Neural cell (in vitro differentiated cells): Measurements from ENCODE around the gene ROBO1. TPM values are rescaled to one million over a fixed set of nuclear protein-coding genes. Genes with fewer than 3 reads are reported as not detected.
A peak's percentile ranks its signal among the peaks of the same experiment; 100 is the strongest.

Experiments used
- H2AFZ ChIP-seq: fragments of 200-600, 300-800 bp; sonication (generic), shearing (Covaris generic); 2 replicates; pipeline ENCODE4 v1.6.0; 2014; ENCODE audit warnings: low read depth, mild to moderate bottlenecking, antibody characterized with exemption, low read length, moderate library complexity
- H3F3A ChIP-seq: fragments of 200-600 bp; shearing (Covaris generic); 2 replicates; pipeline ENCODE4 v1.6.1; 2016; ENCODE audit warnings: mild to moderate bottlenecking, moderate library complexity, mixed read lengths, antibody characterized with exemption, low read length; ENCODE audit not compliant: insufficient read depth, poor library complexity, severe bottlenecking
- H3K27ac ChIP-seq: fragments of 200-600, 300-800 bp; sonication (generic), shearing (Covaris generic); 2 replicates; pipeline ENCODE4 v1.5.1; 2014; ENCODE audit warnings: mild to moderate bottlenecking, low read length, moderate library complexity
- H3K27me3 ChIP-seq: fragments of 300-800, 200-600 bp; sonication (generic), shearing (Covaris generic); 2 replicates; pipeline ENCODE4 v1.6.0; 2014; ENCODE audit warnings: mild to moderate bottlenecking, low read depth, low read length, moderate library complexity; ENCODE audit not compliant: insufficient read depth
- H3K36me3 ChIP-seq: fragments of 300-800, 200-600 bp; sonication (generic), shearing (Covaris generic); 2 replicates; pipeline ENCODE4 v1.5.1; 2014; ENCODE audit warnings: mild to moderate bottlenecking, antibody characterized with exemption, low read length, moderate library complexity; ENCODE audit not compliant: insufficient read depth
- H3K4me2 ChIP-seq: fragments of 300-800, 200-600 bp; sonication (generic), shearing (Covaris generic); 2 replicates; pipeline ENCODE4 v1.6.0; 2014; ENCODE audit warnings: mild to moderate bottlenecking, low read length
- H3K4me3 ChIP-seq: fragments of 300-800, 200-600 bp; sonication (generic), shearing (Covaris generic); 2 replicates; pipeline ENCODE4 v1.5.1; 2014; ENCODE audit warnings: mild to moderate bottlenecking, low read length, moderate library complexity
- H3K79me2 ChIP-seq: fragments of 200-600 bp; shearing (Covaris generic); replicated peaks from 2 replicates; pipeline ENCODE4 v1.6.0; 2014; ENCODE audit warnings: mild to moderate bottlenecking, low read length, moderate library complexity; ENCODE audit not compliant: insufficient read depth
- H3K9ac ChIP-seq: fragments of 300-800, 200-600 bp; sonication (generic), shearing (Covaris generic); 2 replicates; pipeline ENCODE4 v1.6.1; 2016; ENCODE audit warnings: mild to moderate bottlenecking, low read length, mixed read lengths
- H3K9me2 ChIP-seq: fragments of 200-600 bp; shearing (Covaris generic); 2 replicates; pipeline ENCODE4 v1.6.1; 2016; ENCODE audit warnings: mild to moderate bottlenecking, low read length, mixed read lengths; ENCODE audit not compliant: insufficient read depth
- H3K9me3 ChIP-seq: fragments of 200-600, 300-800 bp; sonication (generic), shearing (Covaris generic); 2 replicates; pipeline ENCODE4 v1.6.1; 2016; ENCODE audit warnings: mild to moderate bottlenecking, mixed run types, low read length, moderate library complexity, mixed read lengths
- H4K20me1 ChIP-seq: fragments of 200-600 bp; shearing (Covaris generic); 2 replicates; pipeline ENCODE4 v1.6.1; 2016; ENCODE audit warnings: mild to moderate bottlenecking, mixed run types; ENCODE audit not compliant: insufficient read depth
- CTCF ChIP-seq: fragments of 450-650 bp; IDR thresholded peaks from 2 replicates; pipeline ENCODE4 v1.5.1; 2014; ENCODE audit warnings: antibody characterized with exemption, mild to moderate bottlenecking, moderate library complexity; ENCODE audit not compliant: poor library complexity, severe bottlenecking
- EP300 ChIP-seq: fragments of 450-650 bp; conservative IDR thresholded peaks from 2 replicates; pipeline ENCODE4 v1.6.1; 2014; ENCODE audit warnings: antibody characterized with exemption, mild to moderate bottlenecking, moderate library complexity; ENCODE audit not compliant: poor library complexity, severe bottlenecking
- EZH2 ChIP-seq: fragments of 200-600, 300-800 bp; shearing (Covaris generic), sonication (generic); IDR thresholded peaks from 2 replicates; pipeline ENCODE4 v1.6.1; 2014; ENCODE audit warnings: antibody characterized with exemption, low read length, borderline replicate concordance, mild to moderate bottlenecking; ENCODE audit not compliant: insufficient read depth, poor library complexity, severe bottlenecking
- MXI1 ChIP-seq: fragments of 450-650 bp; conservative IDR thresholded peaks from 2 replicates; pipeline ENCODE4 v1.6.1; 2014; ENCODE audit warnings: antibody characterized with exemption, mild to moderate bottlenecking; ENCODE audit not compliant: poor library complexity, severe bottlenecking
- POLR2AphosphoS5 ChIP-seq: IDR thresholded peaks from 2 replicates; pipeline ENCODE4 v1.6.1; 2012
- RAD21 ChIP-seq: fragments of 450-650 bp; conservative IDR thresholded peaks from 2 replicates; pipeline ENCODE4 v1.6.1; 2014; ENCODE audit warnings: antibody characterized with exemption, mild to moderate bottlenecking, moderate library complexity
- REST ChIP-seq: IDR thresholded peaks from 2 replicates; pipeline ENCODE4 v1.6.1; 2012; ENCODE audit warnings: borderline replicate concordance
- SMC3 ChIP-seq: fragments of 450-650 bp; conservative IDR thresholded peaks from 2 replicates; pipeline ENCODE4 v1.6.1; 2014; ENCODE audit warnings: antibody characterized with exemption, mild to moderate bottlenecking, moderate library complexity; ENCODE audit not compliant: poor library complexity
- TAF1 ChIP-seq: IDR thresholded peaks from 2 replicates; pipeline ENCODE4 v1.6.1; 2012; ENCODE audit warnings: low read depth
- polyA plus RNA-seq: library from polyadenylated mRNA; depleted of rRNA; stranded (reverse); fragments of >200 nt; gene quantifications from 2 replicates; pipeline ENCODE4 v1.2.3, GENCODE V29; 2014

The ROBO1 gene
- polyA plus RNA-seq, 1 donor from 2014 or later: 183 TPM

GRCh38 chr3:79531566-79532295 lies 236.1 kb downstream of the ROBO1 start:
- Histone ChIP-seq H4K20me1 (no peaks in the 10 kb centered on the region), H3K27me3 (no peaks in the 10 kb centered on the region), H3K4me2 (no peak overlapping the region), H3K27ac (no peak overlapping the region), H3K36me3 (no peaks in the 10 kb centered on the region), H3K79me2 (no peaks in the 10 kb centered on the region), H3K9ac (no peak overlapping the region), H3K4me3 (no peak overlapping the region), H2AFZ (no peak overlapping the region), H3K9me2 (no peaks in the 10 kb centered on the region), H3K9me3 (no peaks in the 10 kb centered on the region), H3F3A (no peaks in the 10 kb centered on the region)
- no peak for TF ChIP-seq EZH2
- TF ChIP-seq EP300: no peak
- TF ChIP-seq MXI1: no peak

GRCh38 chr3:79521221-79521848 lies 246.5 kb downstream of the ROBO1 start:
- no peak overlapping the region for H3K9ac ChIP-seq
- no peaks in the 10 kb centered on the region for H4K20me1 ChIP-seq
- no peaks in the 10 kb centered on the region for H3K36me3 ChIP-seq
- H3K27ac ChIP-seq: peak overlapping the region; percentile 2
- no peaks in the 10 kb centered on the region for H3K79me2 ChIP-seq
- H3K9me2 ChIP-seq: no peaks in the 10 kb centered on the region
- no peaks in the 10 kb centered on the region for H3K9me3 ChIP-seq
- TF ChIP-seq POLR2AphosphoS5 (no peak), EZH2 (no peak), CTCF (peak; percentile 87), RAD21 (peak; percentile 96), SMC3 (peak; percentile 95)
- H3K4me3 ChIP-seq: no peak overlapping the region
- H3K4me2 ChIP-seq: no peak overlapping the region
- H3F3A ChIP-seq: peaks cover 3% of the 10 kb centered on the region
- H3K27me3 ChIP-seq: no peaks in the 10 kb centered on the region
- no peak overlapping the region for H2AFZ ChIP-seq

- Histone ChIP-seq H3K36me3 (no peaks in the 10 kb centered on the region), H3K9me3 (no peaks in the 10 kb centered on the region), H2AFZ (no peak overlapping the region), H3K9ac (no peak overlapping the region), H3K79me2 (no peaks in the 10 kb centered on the region), H3K9me2 (no peaks in the 10 kb centered on the region), H3K27ac (no peak overlapping the region), H4K20me1 (no peaks in the 10 kb centered on the region), H3K4me3 (no peak overlapping the region), H3K27me3 (no peaks in the 10 kb centered on the region), H3K4me2 (no peak overlapping the region), H3F3A (peaks cover 3% of the 10 kb centered on the region)
- TF ChIP-seq MXI1 (no peak), CTCF (peak; percentile 61), REST (no peak), RAD21 (peak; percentile 64), POLR2AphosphoS5 (no peak), SMC3 (peak; percentile 58), TAF1 (no peak), EP300 (no peak), EZH2 (no peak)
These were observed 249.9 kb downstream of the ROBO1 start for GRCh38 chr3:79517766-79518413.
